HPDE6-E6E7 (cell line): ENCODE data around the gene C5orf15.
"Not testable (repeated sequence)": the region's sequence is repeated elsewhere in the genome, so short reads cannot be mapped to it uniquely, and the experiment has no call there.

ENCODE experiments used
- DNase-seq: peaks from one replicate; pipeline ENCODE4 v3.0.0; 2011; ENCODE audit warnings: missing footprints; ENCODE audit errors: extremely low spot score

The C5orf15 gene

GRCh38 chr5:133963493-133964128, 4.8 kb downstream of the C5orf15 start:
- no peak for DNase-seq

GRCh38 chr5:133962801-133963476, 5.5 kb downstream of the C5orf15 start:
- DNase-seq: no peak

GRCh38 chr5:133962131-133962530, 6.3 kb downstream of the C5orf15 start:
- DNase-seq: no peak

GRCh38 chr5:133959643-133960042, 8.8 kb downstream of the C5orf15 start:
- DNase-seq: no peak

- DNase-seq: no peak
Observed at GRCh38 chr5:133957591-133957990, 10.8 kb downstream of the C5orf15 start.

- no peak for DNase-seq
Observed at GRCh38 chr5:133957080-133957479, 11.3 kb downstream of the C5orf15 start.

GRCh38 chr5:133956196-133956595, 12.2 kb downstream of the C5orf15 start:
- not testable (repeated sequence) for DNase-seq

- no peak for DNase-seq
Observed at GRCh38 chr5:133953568-133954145, 14.8 kb downstream of the C5orf15 start.

GRCh38 chr5:133952729-133953567, 15.5 kb downstream of the C5orf15 start:
- DNase-seq: no peak

GRCh38 chr5:133950821-133951612, 17.4 kb downstream of the C5orf15 start:
- no peak for DNase-seq

GRCh38 chr5:133948721-133949120, 19.7 kb downstream of the C5orf15 start:
- no peak for DNase-seq

- no peak for DNase-seq
Observed at GRCh38 chr5:133947431-133947841, 21.0 kb downstream of the C5orf15 start.

GRCh38 chr5:133945568-133945967, 22.9 kb downstream of the C5orf15 start:
- DNase-seq: no peak

- peak; percentile 65 for DNase-seq
Observed at GRCh38 chr5:133944263-133945185, 23.9 kb downstream of the C5orf15 start.

GRCh38 chr5:133943475-133943817, 25.0 kb downstream of the C5orf15 start:
- DNase-seq: no peak

GRCh38 chr5:133942614-133943474, 25.6 kb downstream of the C5orf15 start:
- no peak for DNase-seq

- no peak for DNase-seq
Observed at GRCh38 chr5:133941456-133942196, 26.8 kb downstream of the C5orf15 start.

GRCh38 chr5:133939668-133940067, 28.8 kb downstream of the C5orf15 start:
- DNase-seq: no peak

- DNase-seq: peak; percentile 22
Observed at GRCh38 chr5:133938929-133939328, 29.5 kb downstream of the C5orf15 start.
